CD4-positive, alpha-beta T cell treated with Interleukin-6 at 100 ng/mL for 8 hours (primary cell): ENCODE data around the gene THRAP3.

Experiments
- DNase-seq: peaks from one replicate; pipeline ENCODE4 v3.0.0-alpha.2; 2020; ENCODE audit warnings: mixed read lengths, low spot score

The THRAP3 gene

GRCh38 chr1:36352125-36352909, 128.1 kb downstream of the THRAP3 start:
- DNase-seq, result no peak

GRCh38 chr1:36352910-36353878, 129.0 kb downstream of the THRAP3 start:
- DNase-seq, result no peak

GRCh38 chr1:36354486-36354885, 130.2 kb downstream of the THRAP3 start:
- DNase-seq, result no peak
